Karpas-422 (cell line): ENCODE measurements around the gene CXCL1. TPM values are rescaled to one million over a fixed set of nuclear protein-coding genes. Genes with fewer than 3 reads are reported as not detected.

Experiments used
- DNase-seq: peaks from one replicate; pipeline ENCODE4 v3.0.0-alpha.2; 2015
- H2AFZ ChIP-seq: fragments of 200-600 bp; sonication (generic); 2 replicates; pipeline ENCODE4 v1.6.1; 2014; ENCODE audit warnings: antibody characterized with exemption, low read length, mixed read lengths
- H3K27ac ChIP-seq: fragments of 200-600 bp; sonication (generic); 2 replicates; pipeline ENCODE4 v1.5.1; 2014; ENCODE audit warnings: mild to moderate bottlenecking, low read length, moderate library complexity
- H3K27me3 ChIP-seq: fragments of 200-600 bp; sonication (generic); 2 replicates; pipeline ENCODE4 v1.6.1; 2014; ENCODE audit warnings: low read length, mixed read lengths
- H3K36me3 ChIP-seq: fragments of 200-600 bp; sonication (generic); 2 replicates; pipeline ENCODE4 v1.6.1; 2014; ENCODE audit warnings: low read length, mixed read lengths; ENCODE audit not compliant: insufficient read depth
- H3K4me1 ChIP-seq: fragments of 200-600 bp; sonication (generic); 2 replicates; pipeline ENCODE4 v1.6.1; 2014; ENCODE audit warnings: mild to moderate bottlenecking, low read length, mixed read lengths
- H3K4me2 ChIP-seq: fragments of 200-600 bp; sonication (generic); 2 replicates; pipeline ENCODE4 v1.6.1; 2014; ENCODE audit warnings: low read length, low read depth, mild to moderate bottlenecking; ENCODE audit not compliant: poor library complexity, severe bottlenecking
- H3K4me3 ChIP-seq: fragments of 200-600 bp; sonication (generic); 2 replicates; pipeline ENCODE4 v1.5.1; 2014; ENCODE audit warnings: mild to moderate bottlenecking, antibody characterized with exemption, low read length, mixed read lengths
- H3K79me2 ChIP-seq: fragments of 200-600 bp; sonication (generic); 2 replicates; pipeline ENCODE4 v1.6.1; 2014; ENCODE audit warnings: mild to moderate bottlenecking, low read length, mixed read lengths
- H3K9ac ChIP-seq: fragments of 200-600 bp; sonication (generic); 2 replicates; pipeline ENCODE4 v1.6.0; 2014; ENCODE audit warnings: low read length
- H3K9me2 ChIP-seq: fragments of 200-600 bp; sonication (generic), shearing (Covaris generic); replicated peaks from 2 replicates; pipeline ENCODE4 v1.6.0; 2014; ENCODE audit warnings: mild to moderate bottlenecking, low read length, moderate library complexity; ENCODE audit not compliant: insufficient read depth
- H3K9me3 ChIP-seq: fragments of 300-700, 200-600 bp; sonication (generic); 2 replicates; pipeline ENCODE4 v1.6.1; 2014; ENCODE audit warnings: low read length, mixed read lengths
- H4K20me1 ChIP-seq: fragments of 200-600 bp; sonication (generic); 2 replicates; pipeline ENCODE4 v1.6.1; 2014; ENCODE audit warnings: mild to moderate bottlenecking, antibody characterized with exemption, low read length, low read depth; ENCODE audit not compliant: insufficient read depth
- total RNA-seq: library from RNA; depleted of rRNA; stranded (reverse); fragments of >200 nt; shearing (Covaris generic); gene quantifications from 2 replicates; pipeline ENCODE4 v1.2.3, GENCODE V29; 2014; ENCODE audit warnings: low replicate concordance

Gene CXCL1
- total RNA-seq, 1 experiment from 2014 or later = not detected

DNA sequence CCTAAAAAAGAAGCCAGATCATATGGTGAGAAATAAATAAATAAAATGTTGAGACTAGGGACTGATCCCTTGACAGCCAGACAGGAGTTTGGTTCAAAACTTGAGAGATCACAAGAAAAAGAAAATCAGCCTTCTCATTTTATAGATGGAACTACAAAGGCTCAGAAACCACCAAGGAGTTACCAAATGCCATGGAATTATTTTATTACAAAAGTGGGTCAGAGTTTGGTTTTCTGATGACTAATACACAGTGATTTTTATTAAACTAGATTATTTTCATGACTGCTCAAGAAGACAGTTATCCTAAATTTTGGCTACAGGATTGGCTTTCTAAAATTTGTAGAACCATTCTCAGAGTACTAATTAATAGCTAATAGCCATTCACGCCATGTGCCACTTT, 6.2 kb downstream of the CXCL1 start:
- H3K27ac ChIP-seq = no peak overlapping the region
- no peak overlapping the region for H3K9ac ChIP-seq
- H3K4me1 ChIP-seq = no peaks in the 10 kb centered on the region
- no peaks in the 10 kb centered on the region for H3K36me3 ChIP-seq
- H3K4me2 ChIP-seq = no peak overlapping the region
- H4K20me1 ChIP-seq = no peaks in the 10 kb centered on the region
- no peaks in the 10 kb centered on the region for H3K9me2 ChIP-seq
- H3K79me2 ChIP-seq = no peaks in the 10 kb centered on the region
- no peak overlapping the region for H3K4me3 ChIP-seq
- H3K9me3 ChIP-seq = no peaks in the 10 kb centered on the region
- H2AFZ ChIP-seq = no peak overlapping the region
- DNase-seq = no peak
- H3K27me3 ChIP-seq = no peaks in the 10 kb centered on the region

- H3K79me2 ChIP-seq = no peaks in the 10 kb centered on the region
- no peaks in the 10 kb centered on the region for H3K36me3 ChIP-seq
- no peaks in the 10 kb centered on the region for H3K9me2 ChIP-seq
- H3K4me3 ChIP-seq = no peak overlapping the region
- no peaks in the 10 kb centered on the region for H3K9me3 ChIP-seq
- no peaks in the 10 kb centered on the region for H3K27me3 ChIP-seq
- H2AFZ ChIP-seq = no peak overlapping the region
- no peaks in the 10 kb centered on the region for H3K4me1 ChIP-seq
- no peak for DNase-seq
- no peaks in the 10 kb centered on the region for H4K20me1 ChIP-seq
- no peak overlapping the region for H3K4me2 ChIP-seq
- no peak overlapping the region for H3K27ac ChIP-seq
- no peak overlapping the region for H3K9ac ChIP-seq
Observed at GRCh38 chr4:73883306-73883705, 14.1 kb downstream of the CXCL1 start.

- no peaks in the 10 kb centered on the region for H3K9me2 ChIP-seq
- H3K79me2 ChIP-seq = no peaks in the 10 kb centered on the region
- H3K27me3 ChIP-seq = no peaks in the 10 kb centered on the region
- no peak overlapping the region for H3K27ac ChIP-seq
- H3K9ac ChIP-seq = no peak overlapping the region
- no peak overlapping the region for H2AFZ ChIP-seq
- no peak overlapping the region for H3K4me2 ChIP-seq
- no peaks in the 10 kb centered on the region for H3K9me3 ChIP-seq
- no peaks in the 10 kb centered on the region for H3K36me3 ChIP-seq
- no peaks in the 10 kb centered on the region for H4K20me1 ChIP-seq
- DNase-seq = no peak
- H3K4me3 ChIP-seq = no peak overlapping the region
- H3K4me1 ChIP-seq = no peaks in the 10 kb centered on the region
Observed at GRCh38 chr4:73885574-73886267, 16.5 kb downstream of the CXCL1 start.

DNA sequence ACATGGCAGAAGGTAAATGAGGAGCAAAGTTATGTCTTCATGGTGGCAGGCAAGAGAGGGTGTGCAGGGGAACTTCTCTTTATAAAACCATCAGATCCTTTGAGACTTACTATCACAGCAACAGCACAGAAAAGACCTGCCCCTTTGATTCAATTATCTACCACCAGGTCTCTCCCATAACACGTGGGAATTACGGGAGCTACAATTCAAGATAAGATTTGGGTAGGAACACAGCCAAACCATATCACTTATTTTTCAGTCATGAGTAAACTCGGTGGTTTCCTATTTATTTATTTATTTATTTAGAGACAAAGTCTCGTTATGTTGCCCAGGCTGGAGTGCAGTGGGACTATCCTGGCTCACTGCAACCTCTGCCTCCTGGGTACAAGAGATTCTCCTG, 22.1 kb downstream of the CXCL1 start:
- no peaks in the 10 kb centered on the region for H3K4me1 ChIP-seq
- no peaks in the 10 kb centered on the region for H3K9me3 ChIP-seq
- H3K27ac ChIP-seq = no peak overlapping the region
- no peak for DNase-seq
- H3K36me3 ChIP-seq = no peaks in the 10 kb centered on the region
- H4K20me1 ChIP-seq = no peaks in the 10 kb centered on the region
- no peaks in the 10 kb centered on the region for H3K9me2 ChIP-seq
- H3K27me3 ChIP-seq = no peaks in the 10 kb centered on the region
- H3K4me2 ChIP-seq = no peak overlapping the region
- no peak overlapping the region for H3K4me3 ChIP-seq
- H3K79me2 ChIP-seq = no peaks in the 10 kb centered on the region
- no peak overlapping the region for H3K9ac ChIP-seq
- H2AFZ ChIP-seq = no peak overlapping the region

- Histone ChIP-seq H3K9me2 (no peaks in the 10 kb centered on the region), H3K79me2 (no peaks in the 10 kb centered on the region), H3K27me3 (no peaks in the 10 kb centered on the region), H4K20me1 (no peaks in the 10 kb centered on the region), H3K36me3 (no peaks in the 10 kb centered on the region), H3K4me2 (no peak overlapping the region), H3K4me3 (no peak overlapping the region), H3K9me3 (no peaks in the 10 kb centered on the region), H2AFZ (no peak overlapping the region), H3K4me1 (no peaks in the 10 kb centered on the region), H3K9ac (no peak overlapping the region), H3K27ac (no peak overlapping the region)
- no peak for DNase-seq
Observed at GRCh38 chr4:73891739-73892405, 22.7 kb downstream of the CXCL1 start.

GRCh38 chr4:73892966-73893365, 23.8 kb downstream of the CXCL1 start:
- Histone ChIP-seq H2AFZ (no peak overlapping the region), H3K4me3 (no peak overlapping the region), H3K36me3 (no peaks in the 10 kb centered on the region), H3K27me3 (no peaks in the 10 kb centered on the region), H3K4me2 (no peak overlapping the region), H3K9me2 (no peaks in the 10 kb centered on the region), H3K9me3 (no peaks in the 10 kb centered on the region), H3K27ac (no peak overlapping the region), H3K9ac (no peak overlapping the region), H3K79me2 (no peaks in the 10 kb centered on the region), H3K4me1 (no peaks in the 10 kb centered on the region), H4K20me1 (no peaks in the 10 kb centered on the region)
- no peak for DNase-seq

- Histone ChIP-seq H3K4me3 (no peak overlapping the region), H3K27me3 (no peaks in the 10 kb centered on the region), H2AFZ (no peak overlapping the region), H3K9me2 (no peaks in the 10 kb centered on the region), H4K20me1 (no peaks in the 10 kb centered on the region), H3K27ac (no peak overlapping the region), H3K9me3 (no peaks in the 10 kb centered on the region), H3K4me2 (no peak overlapping the region), H3K4me1 (no peaks in the 10 kb centered on the region), H3K79me2 (no peaks in the 10 kb centered on the region), H3K36me3 (no peaks in the 10 kb centered on the region), H3K9ac (no peak overlapping the region)
- no peak for DNase-seq
Observed at GRCh38 chr4:73894001-73894400, 24.8 kb downstream of the CXCL1 start.

GRCh38 chr4:73895201-73896175, 26.3 kb downstream of the CXCL1 start:
- Histone ChIP-seq H3K27ac (no peak overlapping the region), H3K4me3 (no peak overlapping the region), H3K4me1 (no peaks in the 10 kb centered on the region), H3K4me2 (no peak overlapping the region), H3K36me3 (no peaks in the 10 kb centered on the region), H2AFZ (no peak overlapping the region), H4K20me1 (no peaks in the 10 kb centered on the region), H3K79me2 (no peaks in the 10 kb centered on the region), H3K9me2 (no peaks in the 10 kb centered on the region), H3K9me3 (no peaks in the 10 kb centered on the region), H3K27me3 (no peaks in the 10 kb centered on the region), H3K9ac (no peak overlapping the region)
- no peak for DNase-seq
